HL-60 (cell line): Measurements from ENCODE around the gene JPH4.
A peak's percentile ranks its signal among the peaks of the same experiment; 100 is the strongest.

ENCODE experiments used
- DNase-seq, 2 experiments: peaks; one replicate each; pipeline ENCODE4 v3.0.0-alpha.2; 2010 to 2020; ENCODE audit warnings: low read depth in 1 of 2, low spot score in 1 of 2
- H3K27ac ChIP-seq: fragments of 250-450 bp; sonication (Bioruptor Pico); replicated peaks from 2 replicates; pipeline ENCODE4 v1.5.1; 2020; ENCODE audit warnings: mild to moderate bottlenecking, moderate library complexity
- H3K27me3 ChIP-seq: fragments of 250-450 bp; sonication (Bioruptor Pico); 2 replicates; pipeline ENCODE4 v1.5.1; 2021; ENCODE audit warnings: mild to moderate bottlenecking, moderate library complexity; ENCODE audit not compliant: insufficient read depth, poor library complexity, severe bottlenecking
- H3K4me3 ChIP-seq: replicated peaks from 2 replicates; pipeline ENCODE4 v1.5.1; 2011; ENCODE audit warnings: mild to moderate bottlenecking, control low read depth, low read length; ENCODE audit not compliant: insufficient read depth
- CTCF ChIP-seq: IDR thresholded peaks from one replicate; pipeline ENCODE4 v1.5.1; 2011; ENCODE audit warnings: low read length, control low read depth, inconsistent platforms; ENCODE audit not compliant: insufficient read depth
- GABPA ChIP-seq: IDR thresholded peaks from 2 replicates; pipeline ENCODE4 v1.6.1; 2012; ENCODE audit warnings: low read depth
- POLR2AphosphoS5 ChIP-seq: IDR thresholded peaks from 2 replicates; pipeline ENCODE4 v1.6.1; 2012; ENCODE audit warnings: low read depth
- REST ChIP-seq: IDR thresholded peaks from 2 replicates; pipeline ENCODE4 v1.6.1; 2012; ENCODE audit warnings: low read depth; ENCODE audit not compliant: insufficient replicate concordance
- SPI1 ChIP-seq: IDR thresholded peaks from 2 replicates; pipeline ENCODE4 v1.6.1; 2012; ENCODE audit warnings: low read depth, mild to moderate bottlenecking, borderline replicate concordance

Gene JPH4

DNA sequence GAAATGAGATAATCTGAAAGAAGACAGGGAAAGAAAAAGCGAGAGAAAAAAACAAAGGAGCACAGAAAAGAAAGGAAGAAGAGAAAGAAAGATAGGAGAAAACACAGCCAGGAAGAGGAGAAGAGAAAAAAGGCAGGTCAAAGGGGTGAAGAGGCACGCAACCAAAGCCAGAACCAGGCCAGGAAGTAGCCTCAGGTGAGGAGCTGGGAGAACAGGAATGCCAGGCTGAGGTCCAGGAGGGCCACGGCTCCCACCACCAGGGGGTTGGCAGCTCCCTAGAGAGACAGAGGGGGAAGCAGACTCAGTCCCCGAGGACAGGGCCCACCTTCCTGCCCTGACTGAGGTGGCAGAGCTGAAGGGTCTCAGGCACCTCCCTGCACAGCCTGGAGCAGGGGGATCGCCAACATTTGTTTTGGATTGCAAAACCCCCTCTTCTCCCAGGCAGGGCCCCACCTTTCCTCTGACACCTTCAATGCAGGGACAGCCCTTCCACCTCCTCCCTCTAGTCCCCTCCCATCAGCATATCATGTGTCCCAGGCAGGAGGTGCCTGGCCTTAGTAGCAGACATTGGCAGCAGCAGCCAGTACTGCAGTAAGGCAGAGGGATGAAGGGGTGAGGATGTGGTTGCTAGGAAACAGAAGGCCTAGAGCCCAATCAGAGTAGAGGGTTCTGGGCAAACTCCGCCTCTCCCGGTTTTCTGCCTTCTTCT, 9.0 kb downstream of the JPH4 start:
- DNase-seq = no peak
- H3K27me3 ChIP-seq = no peaks in the 10 kb centered on the region
- H3K27ac ChIP-seq = no peak overlapping the region
- no peak for TF ChIP-seq REST
- no peak for TF ChIP-seq GABPA
- no peak for TF ChIP-seq CTCF
- no peak for TF ChIP-seq SPI1
- TF ChIP-seq POLR2AphosphoS5 = no peak
- H3K4me3 ChIP-seq = no peak overlapping the region

GRCh38 chr14:23568600-23569331, 9.8 kb downstream of the JPH4 start:
- Histone ChIP-seq H3K4me3 (no peak overlapping the region), H3K27me3 (no peaks in the 10 kb centered on the region), H3K27ac (peak overlapping the region; percentile 63; the same call in 1 of the 2 replicates)
- TF ChIP-seq REST (no peak), SPI1 (peak; percentile 71), CTCF (peak; percentile 14)
- DNase-seq = peak in 1 of 2 experiments; percentile 58

DNA sequence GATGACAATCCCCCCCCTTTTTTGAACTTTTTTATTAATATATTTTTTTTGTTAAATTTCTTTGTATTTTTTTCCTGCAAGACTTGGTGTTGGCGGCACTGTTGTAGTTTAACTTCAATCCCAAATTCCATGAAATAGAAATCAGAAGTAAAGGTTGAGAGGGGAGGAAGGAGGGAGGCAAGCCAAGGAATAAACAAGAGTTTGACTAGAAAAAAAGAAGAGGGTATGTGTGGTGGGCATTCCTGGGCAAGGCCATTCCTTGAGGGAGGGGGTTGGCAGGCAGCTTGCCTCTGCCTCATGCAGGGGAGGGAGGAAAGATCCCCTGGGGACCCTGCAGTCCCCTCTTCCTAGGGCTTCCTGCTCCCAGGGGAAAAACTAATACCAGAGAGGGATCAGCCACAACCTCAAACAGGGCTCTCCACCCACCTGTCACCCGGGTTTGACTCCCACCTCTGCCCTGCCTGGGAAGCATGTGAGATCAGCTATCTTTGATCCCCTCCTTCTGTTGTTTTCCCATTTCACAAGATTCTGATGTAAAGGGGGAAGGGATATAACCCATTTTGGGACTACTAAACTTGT, 10.5 kb downstream of the JPH4 start:
- peak overlapping the region; percentile 53 for H3K4me3 ChIP-seq
- TF ChIP-seq CTCF (no peak), POLR2AphosphoS5 (no peak), GABPA (no peak), SPI1 (no peak), REST (no peak)
- H3K27me3 ChIP-seq = no peaks in the 10 kb centered on the region
- peak overlapping the region; percentile 63 for H3K27ac ChIP-seq
- no peak for DNase-seq
